Adrenal gland (tissue), 5 donors: ENCODE results near the gene KIAA1328.

ENCODE experiments used
- CTCF ChIP-seq, 6 experiments: fragments of 450-650 bp in 4 of 6; fragments of 200-600 bp in 2 of 6; sonication (generic) in 1 of 6; IDR thresholded peaks; 1 replicate in 5 of 6; 2 replicates in 1 of 6; pipeline versions ENCODE4 v1.5.1 to v1.8.0; 2016 to 2021; ENCODE audit warnings: antibody characterized with exemption in 6 of 6, mild to moderate bottlenecking in 2 of 6, moderate library complexity in 1 of 6
- POLR2A ChIP-seq, 2 donors: fragments of 450-650 bp; IDR thresholded peaks; one replicate each; pipeline ENCODE4 v1.6.1; 2017; ENCODE audit warnings: antibody characterized with exemption in 2 of 2, mild to moderate bottlenecking in 2 of 2, moderate library complexity in 1 of 2
- donor health status: DM: no; HTN: no; CAD: no.

GRCh38 chr18:36792634-36793283, 36.2 kb upstream of the KIAA1328 start:
- TF ChIP-seq POLR2A (IDR thresholded peaks at IDR 0.05) (no peak), CTCF (IDR thresholded peaks at IDR 0.05) (no peak)
